GM12878 (cell line): Measurements from ENCODE around the gene KCTD19. TPM values are rescaled to one million over a fixed set of nuclear protein-coding genes. Genes with fewer than 3 reads are reported as not detected.

Experiments used
- CEBPZ ChIP-seq: fragments of 150-350 bp; IDR thresholded peaks from 2 replicates; pipeline ENCODE4 v1.6.1; 2016; ENCODE audit warnings: low read depth, low read length
- CTCF ChIP-seq, 3 experiments: IDR thresholded peaks in 2 of 3; conservative IDR thresholded peaks in 1 of 3; 2 replicates each; pipeline ENCODE4 v1.5.1; 2011; ENCODE audit warnings: low read depth in 3 of 3, low read length in 3 of 3, mild to moderate bottlenecking in 3 of 3, control low read depth in 2 of 3, moderate library complexity in 2 of 3, inconsistent platforms in 1 of 3, mixed read lengths in 1 of 3; ENCODE audit not compliant: control insufficient read depth in 2 of 3, insufficient read depth in 1 of 3; ENCODE audit errors: extremely low read depth in 1 of 3
- E2F8 ChIP-seq: fragments of 450-650 bp; IDR thresholded peaks from 2 replicates; pipeline ENCODE4 v1.6.1; 2018; ENCODE audit warnings: mild to moderate bottlenecking, low read depth, moderate library complexity; ENCODE audit not compliant: partially characterized antibody
- ESRRA ChIP-seq: IDR thresholded peaks from 2 replicates; pipeline ENCODE4 v1.6.1; 2012; ENCODE audit warnings: mild to moderate bottlenecking, low read length, improper control_type of control experiment
- FOXK2 ChIP-seq: fragments of 450-650 bp; IDR thresholded peaks from 2 replicates; pipeline ENCODE4 v1.6.1; 2017; ENCODE audit warnings: mild to moderate bottlenecking, moderate library complexity
- HDGF ChIP-seq: fragments of 450-650 bp; IDR thresholded peaks from 2 replicates; pipeline ENCODE4 v1.6.1; 2016; ENCODE audit warnings: antibody characterized with exemption
- IKZF2 ChIP-seq, 2 experiments: fragments of 450-650 bp; IDR thresholded peaks; 2 replicates each; pipeline ENCODE4 v1.6.1; 2017; ENCODE audit warnings: mild to moderate bottlenecking in 2 of 2, moderate library complexity in 2 of 2
- KDM1A ChIP-seq: fragments of 200-600 bp; sonication (generic); IDR thresholded peaks from 2 replicates; pipeline ENCODE4 v1.6.1; 2016; ENCODE audit warnings: borderline replicate concordance
- MTA2 ChIP-seq: fragments of 450-650 bp; IDR thresholded peaks from 2 replicates; pipeline ENCODE4 v1.6.1; 2016; ENCODE audit warnings: low read depth, mild to moderate bottlenecking, moderate library complexity
- MTA3 ChIP-seq: IDR thresholded peaks from 2 replicates; pipeline ENCODE4 v1.6.1; 2012; ENCODE audit warnings: low read length, inconsistent platforms, borderline replicate concordance
- NBN ChIP-seq: fragments of 450-650 bp; IDR thresholded peaks from 2 replicates; pipeline ENCODE4 v1.6.1; 2016
- PAX8 ChIP-seq: fragments of 450-650 bp; IDR thresholded peaks from 2 replicates; pipeline ENCODE4 v1.6.1; 2017; ENCODE audit warnings: mild to moderate bottlenecking, moderate library complexity
- POLR2A ChIP-seq: IDR thresholded peaks from 2 replicates; pipeline ENCODE4 v1.6.1; 2011; ENCODE audit warnings: low read depth, mild to moderate bottlenecking, low read length
- POLR2AphosphoS2 ChIP-seq: IDR thresholded peaks from 2 replicates; pipeline ENCODE4 v1.6.1; 2011; ENCODE audit warnings: low read depth, mild to moderate bottlenecking, low read length, improper control_type of control experiment, moderate library complexity
- POLR2AphosphoS5 ChIP-seq: IDR thresholded peaks from 2 replicates; pipeline ENCODE4 v1.6.1; 2011; ENCODE audit warnings: mild to moderate bottlenecking, low read length, inconsistent platforms
- RAD21 ChIP-seq: IDR thresholded peaks from 2 replicates; pipeline ENCODE4 v1.6.1; 2011; ENCODE audit warnings: mild to moderate bottlenecking, low read depth, low read length, moderate library complexity; ENCODE audit not compliant: insufficient read depth
- TARDBP ChIP-seq: IDR thresholded peaks from 2 replicates; pipeline ENCODE4 v1.6.1; 2016; ENCODE audit warnings: borderline replicate concordance
- ZNF622 ChIP-seq: fragments of 450-650 bp; IDR thresholded peaks from 2 replicates; pipeline ENCODE4 v1.6.1; 2017; ENCODE audit warnings: mild to moderate bottlenecking, inconsistent platforms
- polyA plus RNA-seq, 11 experiments: library from polyadenylated mRNA; depleted of rRNA in 4 of 11; unstranded in 6 of 11; stranded (reverse) in 5 of 11; fragments of >200 nt; fragmentation: Nextera tagmentation in 4 of 11; fragmentation: Illumina TruSeq in 1 of 11; extraction: Ambion mirVana in 4 of 11; extraction: Trizol in 1 of 11; gene quantifications; 1 replicate in 1 of 11; 2 replicates in 10 of 11; pipeline versions ENCODE4 v1.2.1 to v1.2.3, GENCODE V29; 2011 to 2016; ENCODE audit warnings: inconsistent platforms in 2 of 11, missing spikeins in 2 of 11, low read depth in 1 of 11
- total RNA-seq, 4 experiments: library from RNA; depleted of rRNA in 3 of 4; stranded (reverse); fragments of >200 nt in 3 of 4; fragmentation: Illumina TruSeq in 1 of 4; extraction: Trizol in 1 of 4; gene quantifications; 2 replicates each; pipeline versions ENCODE4 v1.2.1 to v1.2.3, GENCODE V29; 2013 to 2021

The KCTD19 gene
- total and polyA plus RNA-seq, 10 of the 15 experiments (the other 5 are each of a cell fraction or from before 2014, with no cell fraction given), result 1.6 to 8.9 (median 3.9) TPM

GRCh38 chr16:67349172-67349571 is 22.6 kb upstream of the KCTD19 start (continued):
- TF ChIP-seq E2F8 (no peak), MTA3 (no peak), RAD21 (peak; percentile 54; the same call in 1 of the 2 replicates), MTA2 (no peak), NBN (no peak), POLR2AphosphoS2 (no peak), PAX8 (no peak), CEBPZ (no peak), IKZF2 (IDR thresholded peaks at IDR 0.05) (no peak), CTCF (IDR thresholded peaks at IDR 0.05 in 2 of 3, conservative IDR thresholded peaks at IDR 0.05 in 1 of 3; ENCODE audit: control insufficient read depth in 2 of 3, extremely low read depth in 1 of 3, insufficient read depth in 1 of 3, low read depth in 3 of 3, low read length in 3 of 3) (peak in 2 of 3 experiments; percentile 34 to 38; a peak in 3 of 6 replicates), ESRRA (no peak), HDGF (no peak), TARDBP (no peak), ZNF622 (no peak), POLR2A (no peak), KDM1A (no peak), FOXK2 (no peak), POLR2AphosphoS5 (no peak)
- TF ChIP-seq, all 136 proteins: peak for 4
